Kidney tubule cell (primary cell): ENCODE results near the gene ZNF318.
"Not testable (repeated sequence)": the region's sequence is repeated elsewhere in the genome, so short reads cannot be mapped to it uniquely, and the experiment has no call there.

Experiments
- DNase-seq: peaks from one replicate; pipeline ENCODE4 v3.0.0-alpha.2; 2018; ENCODE audit warnings: low spot score

ZNF318 gene

DNA sequence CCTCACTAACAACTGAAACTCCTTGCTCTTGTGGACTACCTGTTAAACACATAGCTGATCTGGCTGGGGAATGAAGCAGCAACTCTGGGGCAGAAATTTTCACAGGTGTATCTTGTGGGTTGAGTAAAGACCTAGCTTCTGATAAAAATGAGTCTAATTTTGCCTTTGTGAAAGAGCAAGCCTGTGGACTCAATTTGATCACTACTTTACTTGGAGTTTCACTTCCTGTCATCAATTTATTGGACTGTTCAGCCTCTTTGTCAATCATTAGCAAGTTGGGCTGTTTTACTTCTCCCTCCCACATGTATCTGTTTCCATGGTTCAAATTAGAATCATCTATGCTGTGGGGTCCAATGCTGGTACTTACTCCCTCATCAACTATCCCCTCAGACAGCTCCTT lies 31.2 kb downstream of the ZNF318 start:
- DNase-seq = no peak

DNA sequence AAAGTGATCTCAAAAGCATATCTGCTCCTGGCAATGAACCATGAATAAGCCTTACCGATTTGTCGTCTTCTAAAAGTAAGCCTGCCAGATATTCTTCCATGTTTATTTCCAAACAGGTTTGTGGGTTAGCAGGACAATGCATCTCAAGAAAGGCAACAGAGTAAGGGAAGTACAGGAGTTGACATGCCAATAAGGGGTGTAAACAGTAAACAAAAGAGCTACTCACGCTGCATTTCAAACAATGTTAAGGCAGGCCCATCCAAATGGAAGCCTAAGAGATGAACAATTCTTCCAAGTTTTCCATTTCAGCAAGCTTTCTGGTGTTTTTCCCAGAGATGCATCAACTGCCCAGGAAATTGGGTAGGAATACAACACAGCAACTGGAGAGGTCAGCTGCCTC lies 33.1 kb downstream of the ZNF318 start:
- no peak for DNase-seq

DNA sequence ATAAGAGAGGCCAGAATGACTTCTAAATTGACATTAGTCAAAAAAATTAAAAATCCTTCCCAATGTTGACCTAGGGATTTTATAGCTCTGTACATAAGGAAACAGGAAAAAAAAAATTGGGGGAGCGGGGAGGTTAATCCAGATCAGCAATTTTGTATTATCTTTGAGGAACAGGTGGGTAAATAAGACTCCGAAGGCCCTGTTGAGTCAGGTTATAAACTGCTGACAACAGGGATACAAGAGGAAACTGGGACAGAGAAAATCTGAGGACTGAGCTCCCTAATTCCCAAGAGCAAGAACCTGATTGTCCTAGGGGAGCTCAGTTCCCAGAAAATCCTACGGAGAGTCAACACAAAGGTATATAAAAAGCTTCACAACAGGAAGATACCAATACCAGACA lies 34.0 kb downstream of the ZNF318 start:
- no peak for DNase-seq

DNA sequence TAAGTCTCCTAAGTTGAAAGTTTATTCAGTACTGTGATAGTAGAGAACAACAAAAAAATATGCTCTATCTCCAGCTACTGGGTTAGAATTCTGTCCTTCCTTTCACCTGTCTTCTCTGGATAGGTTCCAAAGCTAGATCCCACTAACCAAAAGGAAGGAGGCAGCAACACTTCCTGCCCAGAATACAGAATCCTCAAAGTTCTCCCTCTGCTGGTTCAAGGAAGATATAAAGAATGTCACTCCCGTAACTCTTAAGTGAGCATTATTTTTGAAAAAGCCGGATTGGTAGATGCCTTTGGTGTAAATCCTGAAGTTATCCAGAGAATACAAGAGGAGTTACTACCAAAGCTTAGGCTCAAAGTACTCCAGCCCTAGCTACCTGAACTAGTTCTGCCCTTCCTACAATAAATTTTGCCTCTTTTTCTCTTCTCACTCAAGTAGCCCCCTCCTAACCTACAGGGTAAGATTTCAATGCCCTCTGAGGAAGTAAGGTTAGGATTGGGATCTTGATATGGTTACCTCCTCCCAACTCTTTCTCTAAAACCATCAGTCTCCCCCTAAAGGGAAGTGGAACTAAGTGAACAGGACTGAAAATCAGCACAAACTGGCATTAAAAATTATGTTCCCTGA lies 34.9 kb downstream of the ZNF318 start:
- DNase-seq = peak; percentile 76

DNA sequence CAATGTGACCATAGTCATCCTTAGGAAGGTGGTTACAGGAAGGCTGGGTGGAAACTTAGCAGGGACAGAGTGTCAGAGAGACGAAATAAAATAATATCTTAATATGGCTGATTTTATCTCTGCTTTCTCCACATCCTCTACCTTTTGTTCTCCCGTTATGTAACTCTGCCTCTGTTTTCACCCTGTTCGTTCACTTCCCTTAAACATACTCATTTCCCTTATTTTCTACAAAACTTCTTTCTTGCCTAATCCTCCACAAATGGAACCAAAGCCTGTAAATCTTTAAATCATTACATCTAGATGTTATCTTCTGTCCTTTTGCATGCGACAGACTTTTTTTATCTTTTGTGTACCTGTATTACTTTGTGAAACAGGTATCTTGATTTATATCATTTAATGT lies 37.6 kb downstream of the ZNF318 start:
- DNase-seq = no peak

DNA sequence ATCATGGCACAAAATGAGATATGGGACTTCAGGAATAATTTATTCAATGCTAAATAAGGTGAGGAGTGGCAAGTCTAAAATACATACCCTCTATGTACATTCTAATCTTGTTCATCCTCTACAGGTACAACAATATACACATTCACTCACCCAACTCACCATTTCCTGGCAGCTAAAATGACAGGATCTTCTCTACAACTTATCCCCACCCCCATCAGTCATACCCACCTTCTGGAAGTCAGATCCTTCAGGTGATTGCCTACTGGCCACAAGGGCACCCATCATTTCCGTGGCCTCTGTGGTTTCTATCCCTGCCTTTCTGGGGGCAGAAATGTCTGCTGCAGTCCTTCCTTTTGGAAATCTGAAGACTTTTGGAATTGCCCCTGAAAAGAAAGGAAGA lies 38.0 kb downstream of the ZNF318 start:
- DNase-seq = no peak

DNA sequence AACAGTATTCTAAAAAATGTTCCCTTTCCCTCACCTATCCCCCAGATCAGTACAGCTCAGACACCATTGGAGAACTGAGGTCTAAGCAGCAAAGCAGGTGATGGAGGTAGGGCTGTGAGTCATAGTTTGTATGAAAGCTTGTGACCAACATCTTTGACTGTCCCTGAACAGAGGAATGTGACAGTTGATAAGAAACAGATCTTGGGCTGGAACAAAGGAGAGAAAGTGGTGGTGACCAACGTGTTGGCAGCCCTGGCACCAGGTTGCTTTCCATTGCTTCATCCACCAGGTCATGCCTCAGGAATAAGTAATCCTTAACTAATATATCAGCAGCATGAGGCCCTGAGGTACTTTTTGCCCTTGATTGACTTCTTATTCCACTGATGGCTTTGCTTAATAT lies 40.9 kb downstream of the ZNF318 start:
- DNase-seq = peak; percentile 64

DNA sequence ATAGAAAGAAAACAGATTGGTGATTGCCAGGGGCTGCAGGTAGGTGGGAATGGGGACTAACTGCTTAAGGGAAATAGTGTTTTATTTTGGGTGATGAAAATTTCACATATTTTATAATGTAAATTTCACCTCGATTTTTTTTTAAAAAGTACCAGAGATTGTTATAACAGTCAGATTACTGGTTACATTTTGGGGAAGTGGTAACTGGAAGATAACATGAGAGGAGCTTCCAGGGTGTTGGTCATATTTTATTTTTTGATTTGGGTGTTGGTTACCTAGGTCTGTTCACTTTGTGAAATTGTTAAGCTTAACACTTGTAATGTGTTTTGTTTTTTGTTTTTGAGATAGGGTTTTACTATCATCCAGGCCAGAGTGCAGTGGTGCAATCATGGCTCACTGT lies 43.6 kb downstream of the ZNF318 start:
- no peak for DNase-seq

DNA sequence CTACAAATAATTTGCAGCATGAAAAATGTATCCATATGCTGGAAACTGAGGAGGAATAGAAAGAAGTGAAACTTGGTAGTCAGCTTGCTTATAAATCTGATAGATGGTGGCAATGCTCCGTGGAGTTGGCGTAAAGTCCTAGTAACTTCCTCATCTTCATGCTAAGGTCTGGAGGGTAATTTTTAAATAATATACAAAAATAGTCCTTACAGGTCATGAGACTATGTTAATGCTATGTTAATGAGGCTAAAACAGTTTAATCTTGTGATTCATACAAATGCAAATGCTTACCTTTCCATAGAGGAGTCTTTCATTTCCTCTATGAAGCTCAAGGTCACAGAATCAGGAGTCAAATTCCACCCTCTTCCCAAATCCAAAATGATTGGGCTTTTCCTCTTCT lies 51.4 kb downstream of the ZNF318 start:
- no peak for DNase-seq

DNA sequence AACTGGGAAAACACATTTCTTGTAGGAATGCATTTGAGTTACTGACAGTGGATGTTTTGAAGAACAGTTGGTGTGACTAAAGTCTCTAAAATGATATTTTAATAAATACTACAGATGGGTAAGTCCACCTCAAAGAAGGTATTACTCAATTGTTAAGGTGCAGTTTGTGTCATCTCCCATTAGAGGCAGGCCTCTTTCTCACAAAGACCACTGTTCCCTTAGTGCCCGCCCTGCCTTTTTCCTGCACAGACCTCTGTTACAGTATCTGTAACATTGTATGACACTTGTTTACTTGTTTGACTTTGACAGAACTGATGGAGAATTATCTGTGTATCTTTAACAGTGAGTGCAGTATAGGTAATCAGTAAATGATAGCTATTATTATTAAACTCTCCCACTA lies 55.6 kb downstream of the ZNF318 start:
- DNase-seq = no peak

DNA sequence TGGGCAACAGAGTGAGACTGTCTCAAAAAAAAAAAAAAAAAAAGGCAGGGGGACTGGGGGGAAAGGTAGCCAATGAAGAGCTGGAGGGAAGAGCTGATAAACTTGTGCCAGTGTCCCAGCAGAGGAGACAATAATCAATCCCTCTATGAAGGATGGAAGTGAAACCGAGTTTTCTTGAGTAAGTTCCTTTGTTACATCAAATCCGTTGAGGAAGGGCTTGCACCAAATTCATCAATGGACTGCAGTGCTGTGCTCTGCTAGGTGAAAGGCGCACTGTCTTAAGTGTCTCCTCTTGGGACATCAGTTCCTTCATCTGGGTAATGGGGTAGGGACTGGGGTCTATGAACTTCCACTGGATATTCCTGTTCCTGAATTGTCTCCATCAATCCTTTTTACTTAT lies 57.8 kb downstream of the ZNF318 start:
- DNase-seq = no peak

DNA sequence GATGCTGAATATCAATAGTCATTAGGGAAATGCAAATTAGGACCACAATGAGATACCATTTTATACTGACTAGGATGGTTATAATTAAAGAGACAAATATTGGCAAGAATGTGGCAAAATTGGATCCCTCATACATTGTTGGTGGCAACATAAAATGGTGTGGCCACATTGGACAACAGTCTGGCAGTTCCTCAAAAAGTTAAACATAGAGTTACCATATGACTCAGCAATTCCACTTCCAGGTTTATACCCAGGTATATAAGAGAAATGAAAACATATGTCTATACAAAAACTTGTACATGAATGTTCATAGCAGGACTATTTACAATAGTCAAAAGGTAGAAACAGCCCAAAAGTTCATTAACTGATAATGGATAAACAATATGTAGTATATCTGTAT lies 58.8 kb downstream of the ZNF318 start:
- no peak for DNase-seq

DNA sequence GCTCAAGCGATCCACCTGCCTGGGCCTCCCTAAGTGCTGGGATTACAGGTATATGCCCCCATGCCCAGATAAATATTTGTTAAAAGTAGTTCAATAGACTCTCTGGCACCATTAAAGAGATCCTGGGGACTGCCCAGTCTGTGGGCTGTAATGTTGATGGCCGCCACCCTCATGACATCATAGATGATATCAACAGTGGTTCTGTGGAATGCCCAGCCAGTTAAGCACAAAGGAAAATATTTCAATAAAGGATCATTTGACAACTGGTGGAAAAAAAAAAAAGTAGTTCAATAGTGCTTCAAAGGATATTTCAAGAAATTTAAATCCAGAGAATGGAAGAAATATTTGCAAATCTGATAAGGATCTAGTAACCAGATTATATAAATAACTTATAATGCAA lies 59.3 kb downstream of the ZNF318 start:
- DNase-seq = no peak

DNA sequence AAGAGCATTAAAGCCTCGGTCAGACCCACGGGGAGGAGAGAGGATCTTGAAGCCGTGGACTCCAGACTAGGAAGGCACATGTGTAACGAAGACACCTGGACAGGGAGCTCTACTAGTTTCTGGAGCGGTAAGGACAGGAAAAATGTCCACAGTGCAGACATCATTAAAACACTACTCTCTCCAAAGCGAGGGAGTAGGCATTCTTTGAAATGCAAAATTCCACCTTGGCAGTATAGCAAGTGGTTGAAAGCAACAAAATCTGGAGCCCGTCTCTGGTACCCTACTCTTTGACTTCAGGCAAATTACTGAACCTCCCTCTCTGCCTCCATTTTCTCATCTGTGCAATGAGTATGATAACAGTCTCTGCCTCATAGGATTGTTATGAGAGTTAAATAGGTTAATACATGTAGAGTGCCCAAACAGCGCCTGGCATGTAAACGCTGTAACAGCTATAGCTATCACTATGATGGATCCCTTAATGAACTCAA lies 60.4 kb downstream of the ZNF318 start:
- DNase-seq = no peak

DNA sequence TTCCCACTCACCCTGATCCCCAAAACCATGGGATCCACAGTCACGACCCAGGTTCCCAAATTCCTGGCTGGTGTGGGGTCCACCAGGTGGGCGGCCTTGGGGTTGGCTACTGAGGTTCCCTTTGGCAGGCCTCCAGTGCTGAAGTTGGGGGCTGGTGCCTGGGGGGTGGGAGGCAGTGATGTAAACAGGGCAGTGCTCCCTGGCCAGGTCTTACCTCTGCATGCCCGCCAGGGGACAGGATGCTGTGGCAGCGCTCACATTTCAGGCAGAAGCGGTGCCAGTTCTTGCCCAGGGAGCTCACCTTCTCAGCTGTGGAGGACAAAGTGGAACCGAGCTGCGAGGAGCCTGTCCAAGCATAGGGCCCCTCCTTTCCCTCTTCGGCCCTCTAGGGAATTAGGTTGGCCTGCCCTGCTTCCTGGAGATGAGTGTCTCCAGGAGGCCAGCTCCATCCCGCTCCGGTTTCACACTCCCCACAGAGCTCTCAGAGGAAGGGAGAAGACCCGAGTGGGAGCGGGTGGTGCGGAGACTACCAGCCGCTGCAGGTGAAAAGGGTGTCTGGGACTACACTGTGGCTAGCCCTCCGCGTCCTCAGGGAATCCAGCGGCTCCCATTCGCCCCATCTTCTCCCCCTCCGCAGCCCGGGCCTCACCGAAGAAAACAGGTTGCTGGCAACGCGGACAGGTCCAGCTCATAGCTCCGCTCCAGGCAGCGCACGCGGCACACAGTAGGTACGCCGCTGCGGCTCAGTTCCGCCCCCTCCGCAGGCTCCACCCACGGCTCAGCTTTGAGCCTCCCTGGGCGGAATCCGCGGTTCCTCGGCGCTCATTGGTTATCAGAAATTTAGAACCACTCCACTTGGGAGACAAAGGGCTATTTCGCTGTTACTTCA lies 61.1 kb downstream of the ZNF318 start, which contains the start of gene CRIP3:
CRIP3 (minus strand) TSS at position 726 of the 889 bp plus-strand sequence; CDS start at position 692, 34 bp downstream.
- DNase-seq = peak; percentile 54

DNA sequence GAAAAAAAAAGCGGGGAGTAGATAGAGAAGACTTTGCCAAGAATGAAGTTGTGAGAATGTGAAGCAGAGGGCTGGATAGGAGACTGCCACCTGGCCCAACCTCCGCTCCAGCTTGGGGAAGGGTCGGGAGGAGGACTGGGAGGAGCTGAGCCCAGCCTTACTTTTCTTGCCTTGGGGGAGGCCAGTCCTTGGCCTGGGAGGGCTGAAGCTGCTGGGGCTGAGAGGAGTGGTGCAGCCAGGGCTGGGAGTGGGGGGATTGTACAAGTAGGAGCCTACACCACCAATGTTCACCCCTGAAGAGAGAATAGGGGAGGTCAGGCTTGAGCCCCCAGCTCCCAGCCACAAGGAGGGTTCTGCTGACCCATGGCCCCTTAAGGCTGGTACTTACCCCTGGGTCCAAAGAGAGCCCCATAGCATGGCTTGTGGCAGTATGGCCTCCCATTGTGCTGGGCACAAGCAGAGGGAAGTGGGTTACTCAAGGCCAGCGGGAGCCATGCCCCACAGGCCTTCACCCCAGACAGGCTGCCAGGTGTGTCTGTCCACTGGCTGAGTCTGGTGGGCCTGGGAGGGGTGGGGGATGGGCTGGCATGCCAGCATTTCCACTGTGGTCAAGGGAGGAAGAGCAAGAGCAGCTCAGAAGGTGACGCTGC lies 61.9 kb downstream of the ZNF318 start:
- DNase-seq = no peak

DNA sequence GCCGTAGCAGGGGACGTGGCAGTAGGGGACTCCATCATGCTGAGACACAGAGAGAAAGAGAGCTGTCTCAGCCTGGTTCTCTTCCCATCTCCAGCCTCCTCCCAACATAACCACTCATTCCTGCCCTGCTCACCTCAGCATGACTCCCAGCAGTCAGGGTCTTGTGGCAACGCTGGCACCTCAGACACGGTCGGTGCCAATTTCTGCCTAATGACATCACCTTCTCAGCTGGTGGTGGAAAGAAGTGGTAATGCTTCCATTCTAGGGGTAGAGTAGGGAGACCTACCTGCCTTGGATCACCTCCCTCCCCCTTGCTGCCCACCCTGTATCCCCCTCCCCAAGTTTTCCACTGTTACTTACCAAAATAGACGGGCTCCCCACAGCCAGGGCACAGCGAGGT lies 63.4 kb downstream of the ZNF318 start:
- DNase-seq = peak; percentile 68

DNA sequence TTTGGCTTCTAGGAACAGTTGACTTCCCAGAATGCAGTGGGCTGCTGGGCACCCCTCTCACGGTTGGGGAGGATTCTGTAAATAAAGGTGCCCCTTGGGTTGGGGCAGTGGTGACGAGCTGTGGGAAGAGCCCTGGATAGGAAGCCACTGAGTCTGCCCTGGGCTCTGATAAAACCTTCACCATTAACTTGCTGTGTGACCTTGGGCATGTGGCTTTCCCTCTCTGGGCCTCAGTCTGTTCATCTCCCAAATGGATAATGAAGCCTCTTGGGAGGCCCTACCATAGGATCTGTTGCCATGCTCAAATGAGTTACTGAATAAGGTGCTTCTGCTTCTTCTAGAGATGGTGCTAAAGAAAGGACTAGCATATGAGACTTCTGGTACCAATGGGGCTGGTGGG lies 64.6 kb downstream of the ZNF318 start:
- DNase-seq = no peak

DNA sequence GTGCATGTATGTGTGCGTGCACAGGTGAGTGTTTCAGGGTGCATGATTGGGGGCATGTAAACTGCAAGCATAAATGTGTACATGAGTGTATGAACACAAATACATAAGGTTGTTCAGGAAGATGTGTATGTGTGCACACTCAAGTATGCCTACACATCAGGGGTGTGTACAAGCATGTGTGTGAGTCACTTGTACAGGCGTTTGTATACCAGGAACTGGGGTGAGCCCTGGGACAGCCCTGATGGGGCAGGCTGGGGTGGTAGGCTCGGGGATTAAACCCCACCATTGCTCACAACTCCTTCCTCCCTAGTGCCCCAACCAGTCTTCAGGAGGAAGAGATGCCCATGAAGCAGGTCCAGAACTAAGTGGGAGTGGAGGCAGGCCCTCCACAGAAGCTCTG lies 65.1 kb downstream of the ZNF318 start:
- no peak for DNase-seq

DNA sequence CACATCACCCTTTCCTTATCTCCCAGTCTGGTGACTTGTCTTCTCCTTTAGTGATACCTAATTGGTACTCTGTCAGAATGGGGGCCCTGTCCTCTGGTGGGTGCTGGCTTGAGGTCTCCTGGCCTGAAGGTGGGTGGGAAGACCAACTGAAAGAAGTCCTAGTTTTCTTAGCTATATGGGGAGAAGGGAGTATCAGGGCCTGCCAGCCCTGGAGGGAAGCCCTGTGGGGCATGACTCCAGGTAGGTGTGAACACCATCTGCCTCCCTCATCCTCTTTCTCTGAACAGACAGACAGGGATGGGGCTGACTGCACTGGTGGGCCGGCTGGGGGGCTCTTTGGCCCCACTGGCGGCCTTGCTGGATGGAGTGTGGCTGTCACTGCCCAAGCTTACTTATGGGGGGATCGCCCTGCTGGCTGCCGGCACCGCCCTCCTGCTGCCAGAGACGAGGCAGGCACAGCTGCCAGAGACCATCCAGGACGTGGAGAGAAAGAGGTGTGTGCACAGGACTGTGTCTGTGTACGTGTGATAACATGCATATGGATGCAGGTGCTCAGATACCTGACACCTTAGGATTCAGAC lies 65.6 kb downstream of the ZNF318 start:
- DNase-seq = no peak

DNA sequence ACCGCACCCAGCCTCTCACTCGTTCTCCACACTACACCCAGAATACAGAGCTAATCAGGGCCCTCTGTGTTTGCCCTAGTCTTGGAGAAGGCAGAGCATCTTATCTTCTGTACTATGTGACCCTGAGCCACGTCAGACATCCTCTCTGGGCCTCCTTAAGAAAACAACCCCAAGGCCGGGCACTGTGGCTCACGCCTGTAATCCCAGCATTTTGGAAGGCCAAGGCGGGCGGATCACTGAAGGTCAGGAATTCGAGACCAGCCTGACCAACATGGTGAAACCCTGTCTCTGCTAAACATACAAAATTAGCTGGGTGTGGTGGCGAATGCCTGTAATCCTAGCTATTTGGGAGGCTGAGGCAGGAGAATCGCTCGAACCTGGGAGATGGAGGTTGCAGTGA lies 66.4 kb downstream of the ZNF318 start:
- DNase-seq = not testable (repeated sequence)

DNA sequence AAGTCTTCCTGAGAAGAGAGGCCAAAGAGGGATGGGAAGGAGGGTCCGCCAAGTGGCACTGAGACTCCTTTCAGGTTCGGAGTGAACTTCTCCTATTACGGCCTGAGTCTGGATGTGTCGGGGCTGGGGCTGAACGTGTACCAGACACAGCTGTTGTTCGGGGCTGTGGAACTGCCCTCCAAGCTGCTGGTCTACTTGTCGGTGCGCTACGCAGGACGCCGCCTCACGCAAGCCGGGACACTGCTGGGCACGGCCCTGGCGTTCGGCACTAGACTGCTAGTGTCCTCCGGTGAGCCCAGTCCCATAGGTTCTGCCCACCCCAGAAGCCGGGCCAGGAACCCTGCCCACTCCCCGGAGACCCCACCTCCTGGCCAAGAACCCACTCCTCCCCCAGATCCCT lies 67.3 kb downstream of the ZNF318 start:
- DNase-seq = no peak
